Epithelial cell of prostate (primary cell): ENCODE data around the gene CNDP1.

Source experiments
- DNase-seq: peaks from one replicate; pipeline ENCODE4 v3.0.0-alpha.2; 2011; ENCODE audit warnings: low read depth, low spot score
- H3K27ac ChIP-seq: fragments of 450-650 bp; 2 replicates; pipeline ENCODE4 v1.5.1; 2017; ENCODE audit warnings: mild to moderate bottlenecking

The CNDP1 gene

GRCh38 chr18:74505776-74506175 lies 28.5 kb upstream of the CNDP1 start:
- DNase-seq: no peak
- H3K27ac ChIP-seq: no peak overlapping the region

DNA sequence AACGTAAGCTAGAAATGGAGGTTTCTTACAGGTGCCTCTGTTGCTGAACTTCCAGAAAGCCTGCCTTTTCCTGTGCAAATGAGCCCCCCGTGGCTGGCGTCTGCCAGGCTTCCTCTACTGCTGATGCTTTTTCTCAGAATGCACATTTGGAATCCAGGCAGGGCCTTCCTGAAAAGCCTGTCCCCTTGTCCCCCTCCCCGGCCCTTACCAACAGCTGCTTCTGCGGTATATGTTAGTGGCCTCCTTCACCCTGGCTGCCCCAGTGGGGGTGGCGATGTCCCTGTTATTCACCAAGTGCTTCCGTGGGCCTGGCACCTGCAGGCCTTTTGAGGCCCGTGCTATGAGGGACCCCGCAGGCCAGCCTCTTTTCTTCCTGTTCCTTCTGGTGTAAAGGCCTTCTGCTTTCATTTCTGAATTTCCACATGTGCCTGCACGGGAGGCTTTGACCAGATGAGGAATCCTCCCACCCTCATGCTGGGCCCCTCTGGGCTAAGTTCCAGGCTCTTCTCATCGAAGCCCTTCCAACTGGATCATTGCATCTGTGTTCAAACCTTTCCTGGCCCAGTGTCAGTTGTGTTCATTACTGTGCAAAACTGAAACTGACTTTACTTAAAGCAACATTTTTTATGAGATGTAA lies 27.7 kb upstream of the CNDP1 start:
- DNase-seq: no peak
- no peak overlapping the region for H3K27ac ChIP-seq

DNA sequence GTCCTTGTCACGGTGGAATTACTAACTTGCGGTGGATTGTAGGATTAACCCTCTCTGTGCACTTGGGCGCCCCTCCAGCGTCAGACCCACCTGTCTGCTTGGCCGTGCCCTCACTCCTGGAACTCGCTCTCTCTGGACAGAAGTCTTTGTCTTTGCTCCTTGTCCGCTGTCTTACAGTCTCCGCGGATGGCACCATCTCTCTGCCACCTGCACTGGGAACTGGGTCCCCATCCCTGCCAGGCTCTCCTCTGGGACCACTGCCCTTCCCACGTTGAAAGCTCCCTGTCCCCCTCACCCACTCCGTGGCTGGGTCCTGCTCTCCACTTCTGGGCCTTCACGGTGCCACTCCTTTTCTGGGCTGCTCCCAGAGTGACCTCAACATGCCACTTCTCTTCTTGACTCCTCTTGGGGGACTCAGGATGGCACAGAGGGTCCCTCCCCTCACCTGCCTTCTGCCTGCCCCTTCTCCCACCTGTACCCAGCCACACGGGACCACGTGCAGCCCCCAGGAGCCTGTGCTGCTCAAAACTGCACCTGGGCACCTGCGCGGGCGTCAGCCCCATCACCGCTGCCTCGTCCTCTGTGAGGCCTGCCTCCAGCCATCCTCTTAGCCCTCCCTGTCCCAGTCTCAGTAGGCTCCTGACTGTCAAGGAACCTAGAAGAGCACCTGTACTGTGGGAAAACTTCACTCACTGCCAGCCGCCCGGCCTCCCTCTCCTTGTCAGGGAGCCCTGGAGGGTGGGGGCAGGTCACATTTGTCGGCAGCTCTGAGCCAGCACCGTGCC lies 27.0 kb upstream of the CNDP1 start:
- no peak overlapping the region for H3K27ac ChIP-seq
- no peak for DNase-seq

- H3K27ac ChIP-seq: no peak overlapping the region
- no peak for DNase-seq
Observed at GRCh38 chr18:74507927-74508326, 26.4 kb upstream of the CNDP1 start.

GRCh38 chr18:74508366-74508765 lies 25.9 kb upstream of the CNDP1 start:
- DNase-seq: no peak
- no peak overlapping the region for H3K27ac ChIP-seq

DNA sequence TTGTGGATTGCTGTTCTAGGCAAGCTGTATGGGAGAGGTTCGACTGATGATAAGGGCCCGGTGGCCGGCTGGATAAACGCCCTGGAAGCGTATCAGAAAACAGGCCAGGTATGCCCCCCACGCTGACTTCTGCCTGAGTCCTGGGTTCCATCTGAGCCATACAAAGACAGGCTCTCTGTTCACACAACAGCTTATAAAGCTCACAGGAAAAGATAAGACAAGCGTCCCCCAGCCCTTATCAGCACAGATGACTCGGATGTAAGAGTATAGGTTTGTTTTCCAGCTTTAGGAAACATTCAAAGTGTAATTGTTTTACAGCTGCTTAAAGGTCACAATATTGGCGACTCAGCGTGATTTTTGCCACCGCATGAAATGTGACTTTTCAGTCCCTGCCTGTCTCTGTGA lies 25.5 kb upstream of the CNDP1 start:
- no peak overlapping the region for H3K27ac ChIP-seq
- DNase-seq: no peak

DNA sequence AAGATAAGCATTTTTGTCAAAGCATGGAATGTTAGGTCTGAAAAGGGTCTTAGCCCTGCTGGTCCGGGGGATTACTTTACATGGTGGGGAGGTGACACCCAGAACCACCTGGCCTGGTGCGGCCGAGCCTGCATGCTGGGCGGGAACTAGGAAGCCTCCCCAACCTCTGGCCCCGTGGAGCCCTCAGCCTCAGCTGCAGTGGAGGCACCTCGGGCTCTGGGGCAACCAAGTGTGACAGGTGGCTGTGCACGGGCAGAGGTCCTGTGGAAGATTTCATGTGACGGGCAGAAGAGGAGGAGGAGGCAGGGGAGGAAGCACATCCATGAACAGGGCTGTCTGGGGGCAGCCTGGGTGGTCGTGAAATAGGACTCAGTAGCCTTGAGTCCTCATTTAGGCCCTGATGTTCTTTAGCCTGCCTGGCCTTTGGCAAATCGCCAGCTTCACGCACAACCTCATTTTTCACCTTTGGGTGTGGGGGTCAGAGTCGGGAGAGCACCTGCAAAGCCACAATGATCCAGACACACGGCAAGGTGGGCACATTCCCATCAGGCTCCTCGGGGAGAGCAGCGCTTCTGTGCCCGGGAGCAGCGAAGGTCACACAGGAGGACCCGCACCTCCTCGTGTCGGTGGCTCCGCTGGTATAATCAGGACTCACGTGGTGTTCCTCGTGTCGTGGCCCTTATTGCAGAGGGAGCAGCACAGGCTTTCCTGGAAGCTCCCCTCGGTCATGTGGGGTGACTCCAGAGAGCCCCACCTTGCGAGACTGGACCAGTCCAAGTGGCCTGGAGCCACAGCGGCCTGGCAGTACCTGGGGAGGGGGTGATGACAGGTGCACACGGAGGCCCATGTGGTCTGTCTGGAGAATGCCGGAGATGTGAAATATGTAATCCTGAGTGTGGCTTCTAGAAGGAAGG lies 24.2 kb upstream of the CNDP1 start:
- DNase-seq: no peak
- no peak overlapping the region for H3K27ac ChIP-seq

GRCh38 chr18:74510770-74511095 lies 23.6 kb upstream of the CNDP1 start:
- DNase-seq: no peak
- H3K27ac ChIP-seq: no peak overlapping the region

- no peak for DNase-seq
- H3K27ac ChIP-seq: no peak overlapping the region
Observed at GRCh38 chr18:74511823-74512222, 22.5 kb upstream of the CNDP1 start.

DNA sequence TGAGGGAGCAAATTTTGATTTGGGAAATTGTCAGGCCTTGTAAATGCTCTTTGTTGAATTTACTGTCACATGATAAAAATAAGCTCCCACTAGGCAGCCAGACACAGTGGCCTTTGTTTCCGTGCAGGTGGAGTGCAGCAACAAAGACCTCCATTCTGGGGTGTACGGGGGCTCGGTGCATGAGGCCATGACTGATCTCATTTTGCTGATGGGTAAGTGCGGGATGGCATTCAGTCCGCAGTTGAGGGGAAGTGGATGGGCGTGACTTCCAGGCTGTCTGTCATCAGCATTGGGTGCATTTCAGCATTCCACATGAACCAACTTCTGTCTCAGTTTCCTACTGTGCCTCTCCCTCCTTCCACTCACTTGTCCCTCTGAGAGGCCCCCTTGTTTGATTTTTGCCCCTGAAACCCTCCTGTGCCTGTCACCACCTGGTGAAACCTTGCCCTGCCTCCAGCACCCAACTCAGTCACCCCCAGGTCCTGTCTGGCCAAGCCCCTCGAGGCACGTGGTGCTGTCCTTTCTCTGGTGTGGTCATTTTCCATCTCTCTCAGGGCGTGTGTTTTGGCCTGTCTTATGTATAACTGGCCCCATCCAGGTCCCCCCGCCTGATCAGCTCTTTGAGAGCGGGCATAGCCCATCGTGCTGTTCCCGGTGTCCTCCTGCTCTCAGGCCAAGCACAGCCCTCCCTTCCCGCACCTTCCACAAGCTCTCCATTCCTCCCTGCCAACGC lies 21.8 kb upstream of the CNDP1 start:
- H3K27ac ChIP-seq: no peak overlapping the region
- DNase-seq: no peak

DNA sequence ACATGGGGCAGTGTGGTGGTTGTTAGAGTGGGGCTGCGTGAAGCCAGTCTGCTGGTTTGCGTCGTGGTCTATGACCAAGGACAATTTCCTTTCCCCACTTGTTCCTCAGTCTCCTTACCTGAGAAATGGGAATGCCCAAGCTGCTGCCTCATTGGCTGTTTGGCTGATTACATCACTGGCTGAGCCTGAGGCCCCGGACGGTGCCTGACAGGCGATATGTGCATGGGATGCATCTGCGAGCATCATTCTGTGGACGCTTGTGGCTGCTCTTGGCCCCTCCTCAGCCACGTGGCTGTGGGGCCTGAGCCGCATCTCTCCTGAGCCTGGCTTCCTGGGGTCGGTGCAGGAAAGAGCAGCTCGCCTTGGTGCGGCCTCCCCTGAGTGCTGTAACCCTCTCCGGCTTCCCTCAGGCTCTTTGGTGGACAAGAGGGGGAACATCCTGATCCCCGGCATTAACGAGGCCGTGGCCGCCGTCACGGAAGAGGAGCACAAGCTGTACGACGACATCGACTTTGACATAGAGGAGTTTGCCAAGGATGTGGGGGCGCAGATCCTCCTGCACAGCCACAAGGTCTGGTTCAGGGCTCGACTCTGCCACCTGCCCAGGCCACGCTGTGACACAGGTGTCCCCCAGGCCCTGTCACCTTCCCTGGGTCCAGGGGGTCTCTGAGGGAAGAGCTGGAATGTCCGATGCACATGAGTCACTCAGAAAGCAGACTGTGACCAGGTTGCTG lies 21.0 kb upstream of the CNDP1 start:
- no peak for DNase-seq
- H3K27ac ChIP-seq: no peak overlapping the region

GRCh38 chr18:74513883-74514205 lies 20.5 kb upstream of the CNDP1 start:
- H3K27ac ChIP-seq: no peak overlapping the region
- no peak for DNase-seq

- no peak for DNase-seq
- no peak overlapping the region for H3K27ac ChIP-seq
Observed at GRCh38 chr18:74514860-74515495, 19.3 kb upstream of the CNDP1 start.

- no peak for DNase-seq
- H3K27ac ChIP-seq: no peak overlapping the region
Observed at GRCh38 chr18:74515620-74516231, 18.6 kb upstream of the CNDP1 start.

DNA sequence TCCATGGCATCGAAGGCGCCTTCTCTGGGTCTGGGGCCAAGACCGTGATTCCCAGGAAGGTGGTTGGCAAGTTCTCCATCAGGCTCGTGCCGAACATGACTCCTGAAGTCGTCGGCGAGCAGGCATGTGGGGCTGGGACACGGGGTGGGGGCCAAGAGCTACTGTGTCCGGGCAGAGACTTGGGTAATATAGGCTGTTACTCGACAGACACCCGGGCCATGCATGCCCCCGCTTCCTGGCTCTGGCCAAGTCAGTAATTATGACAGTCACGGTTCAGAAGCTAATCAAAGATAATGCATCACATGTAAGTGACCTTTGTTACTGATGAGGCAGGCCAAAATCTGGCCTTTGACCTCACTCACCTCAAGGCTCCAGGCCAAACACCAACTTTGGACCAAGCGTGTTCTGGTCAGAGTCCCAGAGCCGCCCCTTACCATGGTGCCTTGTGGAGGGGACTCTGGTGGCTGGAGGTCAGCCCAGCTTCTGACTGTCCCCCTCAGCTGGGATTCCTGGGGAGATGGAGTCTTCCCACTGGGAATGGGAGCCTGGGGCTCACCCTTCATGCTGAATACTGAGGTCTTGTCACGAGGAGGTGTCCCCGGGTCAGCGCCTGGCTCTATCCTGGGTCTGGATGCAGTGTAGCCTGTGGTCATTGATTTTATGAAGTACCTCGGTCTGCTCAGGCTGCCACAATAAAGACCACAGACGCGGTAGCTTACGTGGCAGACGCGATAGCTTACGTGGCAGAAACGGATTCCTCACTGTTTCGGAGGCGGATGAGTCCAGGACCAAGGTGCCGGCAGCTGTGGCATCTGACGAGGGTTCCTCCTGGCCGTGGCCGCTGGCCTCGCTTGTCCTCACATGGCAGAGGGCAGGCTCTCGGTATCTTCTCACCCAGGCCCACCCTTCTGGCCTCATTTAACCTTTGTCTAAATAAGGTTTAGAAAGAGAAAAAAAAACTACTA lies 17.7 kb upstream of the CNDP1 start:
- DNase-seq: no peak
- H3K27ac ChIP-seq: no peak overlapping the region

DNA sequence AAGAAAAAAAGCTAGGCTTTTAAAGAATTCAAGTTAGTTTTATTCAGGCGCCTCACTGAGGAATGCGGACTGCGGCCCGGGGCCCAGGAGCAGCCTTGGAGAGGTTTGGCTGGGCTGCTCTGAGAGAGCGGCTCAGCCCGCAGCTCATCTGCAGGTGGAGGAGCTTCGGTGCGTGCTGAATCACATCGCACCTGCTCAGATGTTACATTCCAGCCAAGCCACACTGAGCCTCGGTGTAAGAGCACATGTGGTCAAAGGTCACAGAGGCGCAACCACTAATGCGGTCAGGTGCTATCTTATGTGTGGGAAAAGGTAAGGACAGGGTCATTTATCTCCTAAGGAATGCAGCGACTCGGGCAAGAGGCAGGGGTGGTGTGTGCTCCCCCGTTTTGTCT lies 17.1 kb upstream of the CNDP1 start:
- no peak for DNase-seq
- H3K27ac ChIP-seq: no peak overlapping the region

DNA sequence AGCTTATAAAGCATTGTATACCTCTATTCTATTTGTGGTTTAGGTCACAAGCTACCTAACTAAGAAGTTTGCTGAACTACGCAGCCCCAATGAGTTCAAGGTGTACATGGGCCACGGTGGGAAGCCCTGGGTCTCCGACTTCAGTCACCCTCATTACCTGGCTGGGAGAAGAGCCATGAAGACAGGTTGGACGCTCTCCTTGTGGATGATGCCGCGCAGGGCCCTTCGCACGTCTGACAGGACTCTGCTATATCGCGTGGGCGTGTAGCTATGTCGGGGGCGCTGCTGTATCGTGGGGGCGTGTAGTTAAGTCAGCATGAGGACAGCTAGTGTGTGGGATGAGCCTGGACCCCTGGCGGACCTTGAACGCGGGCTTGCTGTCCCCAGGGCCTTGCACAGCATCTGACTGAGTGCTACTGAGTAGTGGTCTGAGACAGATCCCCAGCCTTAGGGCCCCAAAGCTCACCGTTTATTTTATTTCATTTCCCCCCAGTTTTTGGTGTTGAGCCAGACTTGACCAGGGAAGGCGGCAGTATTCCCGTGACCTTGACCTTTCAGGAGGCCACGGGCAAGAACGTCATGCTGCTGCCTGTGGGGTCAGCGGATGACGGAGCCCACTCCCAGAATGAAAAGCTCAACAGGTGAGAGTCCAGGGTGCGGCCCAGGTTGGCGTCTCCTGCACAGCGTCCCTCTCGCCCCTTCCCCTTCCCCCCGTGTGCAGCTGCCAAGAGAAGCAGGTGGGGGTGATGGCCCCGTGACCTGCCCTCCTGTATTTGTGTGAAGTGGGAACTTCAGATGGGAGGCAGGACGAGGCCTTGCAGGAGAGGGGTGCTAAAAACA lies 15.6 kb upstream of the CNDP1 start:
- DNase-seq: no peak
- no peak overlapping the region for H3K27ac ChIP-seq
